Measurements from ENCODE around the gene FBN1. TPM values are rescaled to one million over a fixed set of nuclear protein-coding genes. Genes with fewer than 3 reads are reported as not detected.

FBN1 gene
- total and polyA plus RNA-seq, 5 experiments from 2014 or later = 0.01 to 0.21 (median 0.08) TPM; not detected in 2

GRCh38 chr15:48565560-48566482 lies 79.7 kb downstream of the FBN1 start:
- POLR2A ChIA-PET = interaction anchor here (0.6 kb wide), 1 partner anchor 94 kb away, joined by 4 read pairs; no protein-coding TSS in a partner anchor
- H3K36me3 Mint-ChIP-seq = no peaks in the 10 kb centered on the region
- peaks cover 0 to 6% (median 2%) of the 10 kb centered on the region in 5 donors for H3K27me3 Mint-ChIP-seq
- ATAC-seq (no peak), DNase-seq (no peak)
- H3K9me3 Mint-ChIP-seq = peaks cover 0 to 15% (median 0%) of the 10 kb centered on the region in 9 donors
- no peak overlapping the region for H3K4me3 Mint-ChIP-seq
- H3K4me1 Mint-ChIP-seq = no peaks in the 10 kb centered on the region
- no peak overlapping the region for H3K27ac Mint-ChIP-seq

DNA sequence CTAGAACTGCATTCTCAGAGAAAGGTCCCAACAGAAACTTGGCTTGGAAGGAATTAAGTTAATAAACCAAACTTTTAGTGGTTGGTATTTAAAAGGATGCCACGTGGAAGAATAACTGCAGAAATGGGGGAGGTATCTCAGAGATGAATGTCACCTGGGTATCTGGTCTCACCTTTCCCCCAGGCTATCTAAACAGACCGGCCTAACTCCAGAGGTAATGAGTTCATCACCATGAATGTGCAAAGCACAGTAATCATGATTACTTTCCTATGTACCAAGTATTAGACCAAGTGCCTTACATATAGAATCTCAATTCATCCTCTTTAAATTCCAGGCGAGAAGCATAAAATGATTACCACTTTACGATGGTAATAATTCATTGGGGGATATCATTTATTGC lies 80.8 kb downstream of the FBN1 start:
- no peaks in the 10 kb centered on the region for H3K4me1 Mint-ChIP-seq
- H3K9me3 Mint-ChIP-seq = peaks cover 0 to 15% (median 0%) of the 10 kb centered on the region in 9 donors
- POLR2A ChIA-PET = no interaction called here
- ATAC-seq (no peak), DNase-seq (no peak)
- no peaks in the 10 kb centered on the region for H3K36me3 Mint-ChIP-seq
- H3K27me3 Mint-ChIP-seq = peaks cover 0 to 6% (median 3%) of the 10 kb centered on the region in 5 donors
- no peak overlapping the region for H3K4me3 Mint-ChIP-seq
- H3K27ac Mint-ChIP-seq = no peak overlapping the region

DNA sequence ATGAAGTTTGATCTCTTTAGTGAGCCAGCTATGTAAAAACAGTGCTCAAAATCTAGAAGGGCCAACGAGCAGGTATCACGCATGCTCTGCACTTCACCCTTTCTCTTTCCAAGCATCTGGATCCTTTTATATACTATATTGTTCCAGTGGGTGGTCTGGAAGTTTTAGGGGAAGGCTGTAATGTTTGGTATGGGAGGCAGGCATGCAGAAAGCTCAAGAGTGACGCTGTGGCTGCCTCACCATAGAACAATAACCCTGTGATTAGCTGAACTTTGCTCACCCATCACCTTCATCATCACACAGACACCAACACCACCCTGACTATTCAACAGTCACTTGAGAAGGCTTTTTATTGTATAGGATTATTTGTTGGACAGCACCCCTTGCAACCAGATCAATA lies 81.6 kb downstream of the FBN1 start:
- H3K36me3 Mint-ChIP-seq = no peaks in the 10 kb centered on the region
- peaks cover 0 to 15% (median 0%) of the 10 kb centered on the region in 9 donors for H3K9me3 Mint-ChIP-seq
- H3K4me3 Mint-ChIP-seq = no peak overlapping the region
- no peak for ATAC-seq
- POLR2A ChIA-PET = no interaction called here
- no peak overlapping the region for H3K27ac Mint-ChIP-seq
- no peak for DNase-seq
- no peaks in the 10 kb centered on the region for H3K4me1 Mint-ChIP-seq
- peaks cover 0 to 10% (median 3%) of the 10 kb centered on the region in 5 donors for H3K27me3 Mint-ChIP-seq

GRCh38 chr15:48560321-48561051 lies 85.0 kb downstream of the FBN1 start:
- H3K27me3 Mint-ChIP-seq = peaks cover 0 to 10% (median 0%) of the 10 kb centered on the region in 5 donors
- POLR2A ChIA-PET = no interaction called here
- H3K9me3 Mint-ChIP-seq = no peaks in the 10 kb centered on the region
- no peak overlapping the region for H3K27ac Mint-ChIP-seq
- H3K4me1 Mint-ChIP-seq = no peaks in the 10 kb centered on the region
- DNase-seq (no peak), ATAC-seq (no peak)
- no peaks in the 10 kb centered on the region for H3K36me3 Mint-ChIP-seq
- no peak overlapping the region for H3K4me3 Mint-ChIP-seq

DNA sequence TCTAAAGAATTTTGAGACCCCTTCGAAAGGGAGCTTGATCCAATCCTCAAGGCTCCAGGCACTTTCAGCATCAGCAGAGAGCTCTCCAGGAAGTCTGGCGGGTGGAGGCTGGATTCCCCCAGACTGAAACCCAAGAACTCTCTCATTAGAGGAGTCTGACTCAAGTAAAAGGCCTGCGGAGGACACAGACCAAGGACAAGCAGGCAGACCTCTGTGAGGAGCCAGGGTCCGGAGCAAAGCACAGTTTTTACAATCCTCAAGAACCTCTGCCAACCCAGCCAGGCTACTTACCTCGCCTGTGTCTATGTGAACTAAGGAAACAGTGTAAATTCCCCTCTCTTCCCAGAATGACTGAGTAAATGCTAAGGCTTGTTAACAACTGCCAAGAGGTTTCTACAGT lies 86.2 kb downstream of the FBN1 start:
- no peaks in the 10 kb centered on the region for H3K36me3 Mint-ChIP-seq
- no peak for DNase-seq
- H3K27ac Mint-ChIP-seq = no peak overlapping the region
- H3K27me3 Mint-ChIP-seq = peaks cover 0 to 15% (median 2%) of the 10 kb centered on the region in 5 donors
- H3K4me1 Mint-ChIP-seq = no peaks in the 10 kb centered on the region
- no peak for ATAC-seq
- H3K4me3 Mint-ChIP-seq = no peak overlapping the region
- POLR2A ChIA-PET = no interaction called here
- no peaks in the 10 kb centered on the region for H3K9me3 Mint-ChIP-seq

DNA sequence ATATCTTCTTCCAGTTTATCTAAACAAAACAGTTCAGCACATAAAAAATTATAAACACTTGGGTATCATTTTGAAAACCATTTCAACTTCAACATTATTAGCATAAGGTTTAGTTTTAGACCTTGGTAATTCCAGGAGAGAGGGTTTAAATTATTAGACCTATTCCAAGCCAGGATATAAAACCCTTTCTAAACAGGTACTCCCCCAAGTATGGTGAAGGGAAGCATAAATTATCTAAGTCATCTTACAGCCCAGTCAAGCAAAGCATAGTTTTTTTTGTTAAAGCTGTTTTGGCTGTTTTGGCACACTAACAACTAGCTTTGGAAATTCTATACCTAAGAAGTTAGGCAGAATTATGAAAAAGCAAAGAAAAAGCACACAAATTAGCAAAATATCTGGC lies 87.3 kb downstream of the FBN1 start:
- POLR2A ChIA-PET = no interaction called here
- Mint-ChIP-seq H3K27ac (no peak overlapping the region), H3K27me3 (peaks cover 0 to 12% (median 2%) of the 10 kb centered on the region in 5 donors), H3K9me3 (no peaks in the 10 kb centered on the region), H3K36me3 (no peaks in the 10 kb centered on the region), H3K4me1 (no peaks in the 10 kb centered on the region), H3K4me3 (no peak overlapping the region)
- no peak for DNase-seq
- no peak for ATAC-seq

DNA sequence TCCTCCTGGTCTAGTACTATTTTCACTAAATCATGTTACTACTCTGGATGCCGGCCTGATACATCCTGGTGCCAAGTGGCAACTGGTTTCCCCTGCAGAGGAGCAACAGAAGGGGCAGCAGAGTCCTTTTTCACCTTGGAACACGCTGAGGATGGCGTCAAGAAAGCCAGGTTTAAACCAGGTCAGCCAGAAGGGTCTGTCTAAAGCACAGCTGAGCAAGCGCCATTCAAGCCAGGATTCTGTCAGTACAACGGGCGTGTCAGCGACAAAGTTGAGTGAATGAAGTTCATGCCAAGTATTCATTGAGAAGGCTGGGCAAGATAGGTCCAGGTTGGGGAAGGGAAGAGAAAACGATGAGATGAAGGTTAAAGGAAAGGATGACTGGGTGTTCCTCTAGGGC lies 88.2 kb downstream of the FBN1 start:
- Mint-ChIP-seq H3K27ac (no peak overlapping the region), H3K27me3 (peaks cover 0 to 12% (median 2%) of the 10 kb centered on the region in 5 donors), H3K36me3 (no peaks in the 10 kb centered on the region), H3K4me1 (no peaks in the 10 kb centered on the region), H3K9me3 (no peaks in the 10 kb centered on the region), H3K4me3 (no peak overlapping the region)
- no peak for ATAC-seq
- POLR2A ChIA-PET = no interaction called here
- no peak for DNase-seq

GRCh38 chr15:48556159-48556897 lies 89.2 kb downstream of the FBN1 start:
- DNase-seq (no peak), ATAC-seq (no peak)
- H3K4me1 Mint-ChIP-seq = no peaks in the 10 kb centered on the region
- H3K9me3 Mint-ChIP-seq = no peaks in the 10 kb centered on the region
- H3K4me3 Mint-ChIP-seq = no peak overlapping the region
- H3K27me3 Mint-ChIP-seq = peaks cover 0 to 12% (median 2%) of the 10 kb centered on the region in 5 donors
- H3K27ac Mint-ChIP-seq = no peak overlapping the region
- H3K36me3 Mint-ChIP-seq = no peaks in the 10 kb centered on the region
- POLR2A ChIA-PET = no interaction called here

DNA sequence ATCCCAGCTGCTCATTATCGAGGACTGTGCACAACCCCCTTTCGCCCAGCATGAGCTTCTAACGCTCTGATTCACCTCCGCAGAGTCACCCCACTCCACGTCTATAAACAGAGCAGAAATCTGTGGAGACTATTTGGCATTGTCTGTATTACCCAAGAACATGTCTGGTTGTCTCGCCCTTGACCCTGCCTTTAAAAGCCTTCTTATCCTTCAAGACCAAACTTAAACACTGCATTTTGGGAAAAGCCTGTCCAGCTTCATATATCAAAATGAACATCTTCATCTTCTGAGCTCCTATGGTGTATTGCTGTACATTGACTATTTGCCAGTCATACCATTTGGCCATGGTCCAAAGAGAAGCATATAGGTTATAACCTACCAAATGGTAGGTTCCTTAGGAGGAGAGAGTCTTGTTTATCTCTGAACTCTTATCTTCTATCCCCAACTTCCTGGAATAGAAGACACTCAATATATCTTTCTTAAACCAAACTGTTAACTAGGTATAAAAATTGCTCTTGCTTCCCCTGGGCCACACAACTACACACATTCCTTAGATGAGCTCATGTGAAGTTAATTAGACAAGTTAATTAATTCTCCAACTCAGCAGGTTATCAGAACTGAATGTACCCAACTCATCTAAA lies 90.1 kb downstream of the FBN1 start:
- no peaks in the 10 kb centered on the region for H3K36me3 Mint-ChIP-seq
- DNase-seq (no peak), ATAC-seq (no peak)
- H3K9me3 Mint-ChIP-seq = no peaks in the 10 kb centered on the region
- H3K4me1 Mint-ChIP-seq = no peaks in the 10 kb centered on the region
- H3K27ac Mint-ChIP-seq = no peak overlapping the region
- POLR2A ChIA-PET = no interaction called here
- H3K4me3 Mint-ChIP-seq = no peak overlapping the region
- H3K27me3 Mint-ChIP-seq = peaks cover 0 to 12% (median 2%) of the 10 kb centered on the region in 5 donors

DNA sequence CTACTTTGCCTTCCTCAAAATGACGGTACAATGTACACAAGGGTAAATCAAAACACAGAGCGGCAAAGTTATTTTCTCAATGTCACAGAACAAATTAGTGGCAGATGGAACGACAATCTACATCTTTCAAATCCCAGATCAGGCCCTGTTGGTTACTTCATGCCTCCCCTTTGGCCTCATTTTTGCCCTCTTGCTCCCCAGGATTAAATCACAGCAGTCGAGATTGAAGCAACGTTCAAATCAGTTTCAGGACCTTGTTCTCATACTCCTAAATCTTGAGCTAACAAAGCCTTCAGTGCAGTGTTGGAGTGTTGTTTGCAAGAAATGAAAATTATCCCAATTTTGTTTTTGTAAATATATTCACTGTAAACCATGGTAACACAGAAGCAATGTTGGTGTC lies 91.4 kb downstream of the FBN1 start:
- POLR2A ChIA-PET = no interaction called here
- DNase-seq (no peak), ATAC-seq (no peak)
- no peaks in the 10 kb centered on the region for H3K9me3 Mint-ChIP-seq
- no peaks in the 10 kb centered on the region for H3K4me1 Mint-ChIP-seq
- no peaks in the 10 kb centered on the region for H3K36me3 Mint-ChIP-seq
- peaks cover 0 to 8% (median 2%) of the 10 kb centered on the region in 5 donors for H3K27me3 Mint-ChIP-seq
- H3K27ac Mint-ChIP-seq = no peak overlapping the region
- no peak overlapping the region for H3K4me3 Mint-ChIP-seq

GRCh38 chr15:48553559-48553958 lies 92.0 kb downstream of the FBN1 start:
- DNase-seq = no peak
- H3K4me3 Mint-ChIP-seq = no peak overlapping the region

DNA sequence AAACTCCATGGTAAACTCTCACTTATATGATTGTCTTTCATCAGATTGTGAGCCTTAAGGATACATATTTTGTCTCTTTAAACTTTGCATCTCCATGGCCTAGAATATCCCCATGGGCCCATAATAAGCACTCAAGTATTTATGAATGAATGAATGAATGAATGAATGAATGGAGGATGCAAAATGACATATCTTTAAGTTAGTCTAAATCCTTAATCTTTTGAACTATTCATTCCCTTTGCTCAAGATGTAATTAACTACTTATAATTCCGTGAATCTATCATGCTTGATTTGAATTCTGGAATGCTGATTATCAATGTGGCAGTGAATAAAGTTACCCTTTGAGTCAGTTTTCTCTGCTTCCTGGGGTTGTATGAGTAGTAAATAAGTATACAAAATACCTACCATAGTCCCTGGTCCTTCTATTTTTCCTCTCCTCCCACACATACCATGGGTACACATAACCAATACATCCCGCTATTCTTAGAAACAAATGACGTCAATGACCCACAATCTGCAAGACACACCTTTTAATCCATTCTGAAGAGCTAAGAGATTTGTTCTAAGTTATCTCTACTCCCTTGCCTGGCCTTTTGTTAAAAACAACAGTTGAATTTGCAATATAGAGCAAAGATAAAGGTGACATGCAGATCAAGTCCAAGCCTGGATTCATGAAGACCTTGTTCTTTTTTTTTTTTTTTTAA lies 94.5 kb downstream of the FBN1 start:
- POLR2A ChIA-PET = interaction anchor here (0.7 kb wide), 1 partner anchor 53 kb away, joined by 3 read pairs; no protein-coding TSS in a partner anchor
- DNase-seq = no peak
- ATAC-seq = no peak
- Mint-ChIP-seq H3K4me1 (no peaks in the 10 kb centered on the region), H3K27me3 (peaks cover 0 to 11% (median 2%) of the 10 kb centered on the region in 5 donors), H3K27ac (no peak overlapping the region), H3K4me3 (no peak overlapping the region), H3K36me3 (no peaks in the 10 kb centered on the region), H3K9me3 (no peaks in the 10 kb centered on the region)

More at GRCh38 chr15:48553559-48553958, 92.0 kb downstream of the FBN1 start:
- H3K27me3 Mint-ChIP-seq = peaks cover 0 to 8% (median 2%) of the 10 kb centered on the region in 5 donors
- no peak overlapping the region for H3K27ac Mint-ChIP-seq
- no peaks in the 10 kb centered on the region for H3K9me3 Mint-ChIP-seq
- no peaks in the 10 kb centered on the region for H3K36me3 Mint-ChIP-seq
- no peaks in the 10 kb centered on the region for H3K4me1 Mint-ChIP-seq
- POLR2A ChIA-PET = no interaction called here
- no peak for ATAC-seq

Measured in naive thymus-derived CD8-positive, alpha-beta T cell (primary cell).